Keratinocyte (primary cell): Measurements from ENCODE around the gene GMEB2. TPM values are rescaled to one million over a fixed set of nuclear protein-coding genes. Genes with fewer than 3 reads are reported as not detected.

ENCODE experiments used
- DNase-seq: peaks from one replicate; pipeline ENCODE4 v3.0.0-alpha.2; 2011; ENCODE audit warnings: low read depth, missing footprints, low spot score
- FAIRE-seq: peaks from 2 replicates; lab custom pipeline; 2011; peaks lifted over from hg19 to GRCh38; lab: Jason Lieb, UNC
- H2AFZ ChIP-seq: 2 replicates; pipeline ENCODE4 v1.6.0; 2012; ENCODE audit warnings: low read length, control low read depth, inconsistent platforms; ENCODE audit not compliant: control insufficient read depth
- H3K27ac ChIP-seq: 2 replicates; pipeline ENCODE4 v1.5.1; 2011; ENCODE audit warnings: low read length; ENCODE audit not compliant: control insufficient read depth, insufficient read depth
- H3K27me3 ChIP-seq: 3 replicates; pipeline ENCODE4 v1.6.0; 2011; ENCODE audit warnings: low read length; ENCODE audit not compliant: control insufficient read depth, insufficient read depth; ENCODE audit errors: extremely low read depth
- H3K36me3 ChIP-seq, 2 experiments: 2 replicates in 1 of 2; 3 replicates in 1 of 2; pipeline ENCODE4 v1.5.1; 2011; ENCODE audit warnings: low read length in 2 of 2, mild to moderate bottlenecking in 1 of 2; ENCODE audit not compliant: control insufficient read depth in 2 of 2, insufficient read depth in 2 of 2; ENCODE audit errors: extremely low read depth in 1 of 2
- H3K4me1 ChIP-seq: 3 replicates; pipeline ENCODE4 v1.5.1; 2011; ENCODE audit warnings: low read length; ENCODE audit not compliant: control insufficient read depth, insufficient read depth; ENCODE audit errors: extremely low read depth
- H3K4me2 ChIP-seq: 3 replicates; pipeline ENCODE4 v1.6.0; 2011; ENCODE audit warnings: low read depth, low read length; ENCODE audit not compliant: control insufficient read depth, insufficient read depth; ENCODE audit errors: extremely low read depth
- H3K4me3 ChIP-seq, 3 experiments: fragments of 200-600 bp in 1 of 3; sonication (generic) in 1 of 3; 2 replicates in 2 of 3; 3 replicates in 1 of 3; pipeline ENCODE4 v1.5.1; 2011 to 2016; ENCODE audit warnings: low read length in 3 of 3, mild to moderate bottlenecking in 3 of 3, control low read depth in 2 of 3, inconsistent platforms in 1 of 3, low read depth in 1 of 3, mixed read lengths in 1 of 3, mixed run types in 1 of 3, moderate library complexity in 1 of 3; ENCODE audit not compliant: control insufficient read depth in 2 of 3, insufficient read depth in 2 of 3; ENCODE audit errors: extremely low read depth in 1 of 3
- H3K79me2 ChIP-seq: 2 replicates; pipeline ENCODE4 v1.6.0; 2012; ENCODE audit warnings: low read length; ENCODE audit not compliant: control insufficient read depth, insufficient read depth
- H3K9ac ChIP-seq: 3 replicates; pipeline ENCODE4 v1.6.0; 2011; ENCODE audit warnings: low read length; ENCODE audit not compliant: control insufficient read depth, insufficient read depth; ENCODE audit errors: extremely low read depth
- H3K9me1 ChIP-seq: 3 replicates; pipeline ENCODE4 v1.6.0; 2011; ENCODE audit warnings: low read length; ENCODE audit not compliant: control insufficient read depth, insufficient read depth; ENCODE audit errors: extremely low read depth
- H3K9me3 ChIP-seq: 2 replicates; pipeline ENCODE4 v1.5.1; 2012; ENCODE audit warnings: low read depth, low read length; ENCODE audit not compliant: control insufficient read depth
- H4K20me1 ChIP-seq: 3 replicates; pipeline ENCODE4 v1.6.0; 2011; ENCODE audit warnings: low read length; ENCODE audit not compliant: control insufficient read depth, insufficient read depth; ENCODE audit errors: extremely low read depth
- CTCF ChIP-seq, 3 experiments: IDR thresholded peaks in 1 of 3; conservative IDR thresholded peaks in 1 of 3; optimal IDR thresholded peaks in 1 of 3; 2 replicates in 2 of 3; 3 replicates in 1 of 3; pipeline versions ENCODE3 to v1.5.1; 2011; ENCODE audit warnings: low read length in 3 of 3, mild to moderate bottlenecking in 3 of 3, moderate library complexity in 2 of 3, control low read depth in 1 of 3, inconsistent platforms in 1 of 3; ENCODE audit not compliant: insufficient read depth in 2 of 3; ENCODE audit errors: extremely low read depth in 1 of 3
- EZH2 ChIP-seq: IDR thresholded peaks from one replicate; pipeline ENCODE4 v1.6.1; 2012; ENCODE audit warnings: inconsistent platforms, mild to moderate bottlenecking, low read length, moderate library complexity
- dilution Hi-C: fragments of 300-500 bp; cut with MboI; formaldehyde crosslinking; loops from one replicate; pipeline ENCODE4 v1.7.0; 2020; ENCODE audit warnings: low sequenced_read_pairs; ENCODE audit not compliant: extremely low pct_ligation_motif_present
- polyA plus RNA-seq, 5 experiments: library from polyadenylated mRNA; depleted of rRNA in 3 of 5; stranded (reverse) in 3 of 5; stranded (forward) in 1 of 5; unstranded in 1 of 5; fragments of >200 nt; gene quantifications; 1 replicate in 1 of 5; 2 replicates in 3 of 5; 3 replicates in 1 of 5; pipeline versions ENCODE4 v1.2.1 to v1.2.3, GENCODE V29; 2011 to 2012; ENCODE audit warnings: missing spikeins in 2 of 5, low read depth in 1 of 5, low replicate concordance in 1 of 5

The GMEB2 gene
- polyA plus RNA-seq, 1 donor (not counting 4 experiments of a cell fraction or from before 2014, with no cell fraction given): 5.1 TPM

- no peaks in the 10 kb centered on the region for H3K79me2 ChIP-seq
- no peaks in the 10 kb centered on the region for H4K20me1 ChIP-seq
- TF ChIP-seq EZH2 (no peak), CTCF (optimal IDR thresholded peaks at IDR 0.05 in 1 of 3, IDR thresholded peaks at IDR 0.05 in 1 of 3, conservative IDR thresholded peaks at IDR 0.05 in 1 of 3; ENCODE audit: extremely low read depth in 1 of 3, insufficient read depth in 2 of 3, low read length in 3 of 3) (no peak)
- H3K4me1 ChIP-seq: no peaks in the 10 kb centered on the region
- no peaks in the 10 kb centered on the region for H3K27me3 ChIP-seq
- H3K9me3 ChIP-seq: no peaks in the 10 kb centered on the region
- H3K9ac ChIP-seq: no peak overlapping the region
- H2AFZ ChIP-seq: no peak overlapping the region
- peaks cover 9 to 22% of the 10 kb centered on the region in 2 experiments for H3K36me3 ChIP-seq
- dilution Hi-C loops: no loop called here
- FAIRE-seq (no peak), DNase-seq (no peak)
- no peak overlapping the region for H3K27ac ChIP-seq
- H3K4me2 ChIP-seq: no peak overlapping the region
- no peaks in the 10 kb centered on the region for H3K9me1 ChIP-seq
- no peak overlapping the region for H3K4me3 ChIP-seq
Observed at GRCh38 chr20:63588641-63589041, 38.3 kb downstream of the GMEB2 start.

- no peak overlapping the region for H3K4me3 ChIP-seq
- H3K9me1 ChIP-seq: no peaks in the 10 kb centered on the region
- H3K79me2 ChIP-seq: no peaks in the 10 kb centered on the region
- H4K20me1 ChIP-seq: no peaks in the 10 kb centered on the region
- DNase-seq: no peak
- H3K9ac ChIP-seq: no peak overlapping the region
- no peak overlapping the region for H2AFZ ChIP-seq
- H3K27ac ChIP-seq: no peak overlapping the region
- no peak overlapping the region for H3K4me2 ChIP-seq
- no peak for FAIRE-seq
- H3K9me3 ChIP-seq: no peaks in the 10 kb centered on the region
- H3K27me3 ChIP-seq: no peaks in the 10 kb centered on the region
- H3K36me3 ChIP-seq: peaks cover 8 to 22% of the 10 kb centered on the region in 2 experiments
- TF ChIP-seq EZH2: no peak
- TF ChIP-seq CTCF (optimal IDR thresholded peaks at IDR 0.05 in 1 of 3, IDR thresholded peaks at IDR 0.05 in 1 of 3, conservative IDR thresholded peaks at IDR 0.05 in 1 of 3; ENCODE audit: extremely low read depth in 1 of 3, insufficient read depth in 2 of 3, low read length in 3 of 3): no peak
- H3K4me1 ChIP-seq: no peaks in the 10 kb centered on the region
- dilution Hi-C loops: no loop called here
Observed at GRCh38 chr20:63587776-63588591, 38.9 kb downstream of the GMEB2 start.
